K562 (cell line): ENCODE measurements around the gene PCSK7. TPM values are rescaled to one million over a fixed set of nuclear protein-coding genes. Genes with fewer than 3 reads are reported as not detected.

ENCODE experiments used
- ARID1B ChIP-seq: fragments of 450-650 bp; IDR thresholded peaks from 2 replicates; pipeline ENCODE4 v1.6.1; 2016; ENCODE audit warnings: antibody characterized with exemption, mild to moderate bottlenecking, inconsistent platforms
- CEBPG ChIP-seq, 3 experiments: fragments of 200-800 bp in 1 of 3; sonication (Bioruptor generic) in 1 of 3; sonication (generic) in 1 of 3; formaldehyde crosslinking in 1 of 3; IDR thresholded peaks in 2 of 3; conservative IDR thresholded peaks in 1 of 3; 2 replicates each; pipeline versions ENCODE4 v1.6.1 to v1.8.0; 2016 to 2022; ENCODE audit warnings: missing compliant biosample characterization in 2 of 3, missing genetic modification characterization in 2 of 3, mild to moderate bottlenecking in 1 of 3, missing genetic modification reagents in 1 of 3
- EP300 ChIP-seq: IDR thresholded peaks from 2 replicates; pipeline ENCODE4 v1.6.1; 2012; ENCODE audit warnings: low read length, improper control_type of control experiment
- TCF7 ChIP-seq: sonication (generic); IDR thresholded peaks from 2 replicates; pipeline ENCODE4 v1.6.1; 2016; ENCODE audit warnings: antibody characterized with exemption, borderline replicate concordance
- ZNF609 ChIP-seq: sonication (generic); formaldehyde crosslinking; IDR thresholded peaks from 2 replicates; pipeline ENCODE4 v1.8.1; 2023; ENCODE audit warnings: missing genetic modification reagents, mild to moderate bottlenecking, borderline replicate concordance
- polyA plus RNA-seq, 8 experiments: library from polyadenylated mRNA; depleted of rRNA in 4 of 8; stranded (reverse) in 5 of 8; unstranded in 3 of 8; fragments of >200 nt; fragmentation: Nextera tagmentation in 2 of 8; fragmentation: Illumina TruSeq in 1 of 8; extraction: Ambion mirVana in 2 of 8; extraction: Trizol in 1 of 8; gene quantifications; 2 replicates each; pipeline versions ENCODE4 v1.2.1 to v1.2.3, GENCODE V29; 2011 to 2014; ENCODE audit warnings: inconsistent platforms in 1 of 8, missing spikeins in 1 of 8
- total RNA-seq, 7 experiments: library from RNA; depleted of rRNA in 6 of 7; stranded (reverse); fragments of >200 nt in 6 of 7; fragmentation: Illumina TruSeq in 2 of 7; extraction: Trizol in 2 of 7; gene quantifications; 2 replicates each; pipeline versions ENCODE4 v1.2.1 to v1.2.3, GENCODE V29; 2011 to 2021; ENCODE audit warnings: low replicate concordance in 1 of 7

Gene PCSK7
- total and polyA plus RNA-seq, 9 of the 15 experiments (the other 6 are each of a cell fraction or from before 2014, with no cell fraction given): 3.1 to 29.2 (median 15.6) TPM

- TF ChIP-seq ARID1B: peak; percentile 72
- peak; percentile 67; the same call in 1 of the 2 replicates for TF ChIP-seq EP300
- TF ChIP-seq CEBPG (CRISPR knock-in tag; IDR thresholded peaks at IDR 0.05): peak; percentile 32; the same call in 1 of the 2 replicates
- no peak; a peak in 1 of 4 replicates for TF ChIP-seq CEBPG (tag; conservative IDR thresholded peaks at IDR 0.05 in 1 of 2, IDR thresholded peaks at IDR 0.05 in 1 of 2)
- TF ChIP-seq ZNF609 (CRISPR knock-in tag): no peak
- no peak for TF ChIP-seq TCF7
Observed at GRCh38 chr11:117171404-117172061, 60.3 kb downstream of the PCSK7 start (continued).
